ENCODE data around the gene ZNG1A.
"Not testable (repeated sequence)": the region's sequence is repeated elsewhere in the genome, so short reads cannot be mapped to it uniquely, and the experiment has no call there.

The ZNG1A gene

GRCh38 chr9:169757-170156 is 9.1 kb downstream of the ZNG1A start:
- DNase-seq = not testable (repeated sequence)

DNA sequence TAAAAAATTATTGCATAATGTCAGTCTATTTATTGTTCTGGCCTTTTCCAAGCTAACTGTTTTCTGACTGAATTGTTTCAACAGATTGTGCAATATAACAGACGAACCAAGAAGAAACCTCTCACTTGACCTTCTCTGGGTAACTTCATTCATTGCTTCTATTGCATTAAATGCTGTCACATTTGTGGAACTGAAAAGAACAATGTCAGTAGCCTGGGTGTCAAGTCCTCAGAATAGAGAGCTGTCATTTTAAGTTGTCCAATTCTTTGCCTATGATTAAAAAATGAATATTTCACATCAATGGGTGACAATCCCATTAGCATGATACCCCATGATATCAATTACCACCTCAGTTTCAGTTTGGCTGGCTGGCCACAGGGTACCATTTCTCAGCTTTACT is 19.0 kb downstream of the ZNG1A start:
- DNase-seq = not testable (repeated sequence)

DNA sequence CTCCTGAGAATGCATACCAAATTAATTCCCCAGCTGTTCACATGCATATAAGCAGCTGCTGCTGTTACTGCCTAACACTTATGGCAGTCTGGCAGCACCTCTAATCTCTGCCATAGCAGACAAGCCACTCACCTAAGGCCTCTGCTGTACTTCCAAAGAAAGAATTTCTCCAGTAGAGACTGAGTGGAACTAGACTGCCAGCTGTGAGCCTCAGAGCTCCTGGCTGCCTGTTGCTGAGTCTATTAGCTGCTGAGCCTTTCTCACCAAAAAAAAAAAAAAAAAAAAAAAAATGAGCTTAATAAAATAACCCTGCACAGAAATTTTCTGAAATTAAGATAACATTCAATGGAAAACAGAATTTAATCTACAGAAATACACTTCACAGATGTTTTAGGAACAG is 27.7 kb downstream of the ZNG1A start:
- DNase-seq = not testable (repeated sequence)

DNA sequence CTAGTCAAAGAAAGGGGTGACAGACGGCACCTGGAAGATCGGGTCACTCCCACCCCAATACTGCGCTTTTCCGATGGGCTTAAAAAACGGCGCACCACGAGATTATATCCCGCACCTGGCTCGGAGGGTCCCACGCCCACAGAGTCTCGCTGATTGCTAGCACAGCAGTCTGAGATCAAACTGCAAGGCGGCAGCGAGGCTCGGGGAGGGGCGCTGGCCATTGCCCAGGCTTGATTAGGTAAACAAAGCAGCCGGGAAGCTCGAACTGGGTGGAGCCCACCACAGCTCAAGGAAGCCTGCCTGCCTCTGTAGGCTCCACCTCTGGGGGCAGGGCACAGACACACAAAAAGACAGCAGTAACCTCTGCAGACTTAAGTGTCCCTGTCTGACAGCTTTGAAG is 39.0 kb downstream of the ZNG1A start:
- not testable (repeated sequence) for DNase-seq

DNA sequence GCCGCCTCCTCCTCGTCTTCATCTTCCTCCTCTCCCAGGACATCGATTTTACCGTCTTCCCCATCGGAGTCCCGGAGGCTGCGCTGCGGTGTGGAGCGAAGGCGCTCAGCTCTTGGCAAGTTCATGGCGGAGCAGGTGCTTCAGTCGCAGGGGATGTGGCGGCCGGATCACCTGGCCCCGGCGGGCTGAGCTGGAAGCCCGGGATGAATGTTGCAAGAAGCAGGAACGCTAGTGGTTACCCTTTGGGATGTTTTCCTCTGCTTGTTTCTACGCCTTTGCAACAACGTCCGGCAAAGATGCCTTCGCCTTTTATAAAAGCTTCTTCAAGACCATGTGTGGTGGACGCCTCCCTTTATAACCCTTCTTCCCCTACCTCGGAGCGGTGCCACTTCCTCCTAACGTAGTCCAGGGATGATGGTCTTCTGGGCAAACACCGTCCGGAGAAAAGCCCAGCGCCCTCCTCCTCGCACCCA is 60.8 kb downstream of the ZNG1A start, which contains the start of gene FOXD4:
TSS of gene FOXD4 (minus strand) at position 423 of the 473 bp plus-strand sequence. CDS start at position 125, 298 bp downstream.
- DNase-seq = not testable (repeated sequence)

DNA sequence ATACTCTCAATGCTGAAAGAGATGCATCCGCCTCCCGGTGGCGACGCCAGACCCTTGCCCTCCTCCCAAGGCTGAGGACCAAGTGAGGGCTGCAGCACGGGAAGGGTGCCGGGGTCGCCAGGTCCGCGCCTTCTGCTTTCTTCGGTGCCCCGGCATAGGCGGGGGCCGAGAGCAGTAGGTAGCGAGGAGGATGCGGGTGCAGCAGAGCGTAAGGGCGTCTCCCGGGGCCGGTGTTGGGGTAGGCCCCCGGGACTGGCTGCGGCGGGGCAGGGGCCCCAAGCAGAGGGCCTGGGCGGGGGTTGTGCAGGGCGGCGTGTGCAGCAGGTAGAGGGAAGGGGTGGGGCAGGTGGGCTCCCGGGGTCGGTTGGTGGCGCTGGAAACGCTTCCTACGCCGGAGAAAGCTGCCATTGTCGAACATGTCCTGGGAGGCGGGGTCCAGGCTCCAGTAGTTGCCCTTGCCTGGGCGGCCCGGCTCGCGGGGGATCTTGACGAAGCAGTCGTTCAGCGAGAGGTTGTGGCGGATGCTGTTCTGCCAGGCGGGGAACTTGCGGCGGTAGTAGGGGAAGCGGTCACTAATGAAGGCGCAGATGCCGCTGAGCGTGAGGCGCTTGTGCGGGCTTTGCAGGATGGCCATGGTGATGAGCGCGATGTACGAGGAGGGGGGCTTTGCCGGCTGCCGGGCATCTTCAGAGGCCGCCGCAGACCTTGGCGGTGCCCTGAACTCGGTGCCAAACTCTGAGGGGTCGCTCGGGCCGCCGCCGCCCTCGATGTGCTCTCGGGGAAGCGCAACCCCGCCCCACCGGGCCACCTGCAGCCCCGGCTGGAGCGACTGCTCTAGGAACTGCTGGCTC is 61.5 kb downstream of the ZNG1A start:
- DNase-seq = not testable (repeated sequence)

- not testable (repeated sequence) for DNase-seq
Measured at GRCh38 chr9:116239-117077, 62.4 kb downstream of the ZNG1A start.

DNA sequence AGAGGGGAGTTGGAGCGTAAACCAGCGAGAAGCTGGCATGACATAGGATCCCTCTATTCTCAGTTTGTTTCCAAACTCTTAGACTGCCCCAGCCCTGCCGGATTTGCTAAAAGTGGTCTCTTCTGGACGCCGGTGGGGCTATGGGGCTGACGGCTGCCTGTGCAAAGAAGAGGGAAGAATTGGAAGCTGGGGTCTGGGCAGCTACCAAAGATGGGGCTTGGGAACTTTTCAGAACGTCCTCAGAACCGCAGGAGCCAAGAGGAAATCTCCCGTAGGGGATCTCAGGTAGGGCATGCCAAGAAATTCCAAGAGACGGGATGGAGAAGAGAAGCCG is 63.8 kb downstream of the ZNG1A start:
- DNase-seq = not testable (repeated sequence)

DNA sequence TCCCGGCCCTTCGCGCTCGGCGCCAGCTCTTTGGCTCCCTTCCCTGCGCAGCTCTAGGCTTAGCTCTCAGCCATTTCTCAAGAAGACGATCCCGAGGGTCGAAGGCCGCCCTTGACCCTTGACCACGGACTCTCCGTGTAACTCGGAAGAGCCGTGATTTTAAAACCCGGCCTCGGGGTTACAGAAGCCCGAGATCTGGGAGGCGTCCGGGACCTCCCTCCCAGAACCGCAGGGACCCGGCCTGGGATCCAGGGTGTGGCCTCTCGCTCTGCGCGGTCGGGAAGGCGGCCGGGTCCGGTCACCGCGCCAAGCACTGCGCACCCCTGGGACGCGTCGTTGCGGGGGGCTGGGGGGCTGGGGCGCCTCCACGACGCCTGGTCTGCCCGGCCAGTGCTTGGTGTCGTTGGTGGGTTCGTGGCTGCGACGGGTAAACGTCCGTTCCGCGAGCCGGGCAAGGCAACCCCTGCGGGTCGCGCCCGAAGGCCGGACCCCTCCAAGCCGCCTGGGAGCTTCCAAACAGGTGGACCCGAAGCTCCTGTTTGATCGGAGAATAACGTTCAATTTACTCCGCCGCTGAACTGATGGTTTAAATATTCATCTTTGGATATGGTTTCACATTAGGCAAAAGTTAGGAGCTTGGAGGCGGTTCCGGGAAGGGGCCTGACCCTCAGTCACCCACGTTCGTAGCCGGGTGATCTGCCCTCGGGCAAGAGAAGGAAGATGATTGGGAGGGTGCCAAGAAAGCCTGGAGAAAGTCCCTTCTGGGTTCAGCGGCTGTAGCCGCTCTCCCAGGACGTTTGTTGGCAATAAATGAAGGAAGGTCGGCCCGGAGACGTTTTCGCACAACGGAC is 64.4 kb downstream of the ZNG1A start:
- DNase-seq = not testable (repeated sequence)

GRCh38 chr9:113468-114266 is 65.2 kb downstream of the ZNG1A start:
- peak; percentile 22 for DNase-seq

DNA sequence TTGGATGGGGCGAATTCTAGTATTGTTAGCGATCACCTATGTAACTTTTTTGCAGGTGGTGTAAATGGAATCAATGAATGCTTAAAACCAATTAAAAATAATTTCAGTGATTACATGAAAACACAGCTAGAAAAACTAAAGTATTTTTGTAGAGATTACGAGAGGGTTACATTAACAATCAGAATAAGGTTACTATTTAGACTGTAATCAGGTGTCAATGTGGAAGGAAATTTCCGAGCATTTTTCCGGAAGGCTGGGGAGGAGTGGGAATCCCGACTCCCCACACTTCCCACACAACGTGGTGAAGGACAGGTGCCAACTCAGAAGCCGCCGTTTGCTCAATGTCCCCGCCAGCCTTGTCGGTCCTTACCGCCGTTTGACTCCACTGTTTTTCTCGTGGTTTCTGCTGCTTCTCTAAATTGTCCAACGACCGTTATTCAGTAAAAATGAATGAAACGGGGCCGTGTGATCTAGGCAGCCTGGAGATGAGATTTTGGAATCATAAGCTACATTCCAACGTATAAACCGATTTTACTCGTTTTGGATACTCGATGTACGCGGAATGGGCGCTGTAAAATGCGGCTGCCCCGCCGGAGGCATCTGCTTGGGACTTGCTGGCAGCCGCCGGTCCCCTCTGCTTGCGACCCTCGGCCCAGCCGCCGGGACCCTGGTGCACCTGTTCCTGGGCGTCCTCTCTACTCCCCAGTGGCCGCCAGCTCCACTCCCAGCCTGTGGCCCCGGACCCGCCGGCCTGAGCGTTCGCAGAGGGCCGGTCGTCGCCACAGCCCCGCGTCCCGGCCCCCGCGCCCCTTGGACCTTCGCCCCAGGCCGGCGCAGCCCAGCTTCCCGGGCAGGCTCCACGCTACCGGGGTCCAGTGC is 66.0 kb downstream of the ZNG1A start:
- not testable (repeated sequence) for DNase-seq

GRCh38 chr9:110672-111071 is 68.2 kb downstream of the ZNG1A start:
- not testable (repeated sequence) for DNase-seq

- not testable (repeated sequence) for DNase-seq
Measured at GRCh38 chr9:109540-109939, 69.3 kb downstream of the ZNG1A start.

GRCh38 chr9:108742-109495 is 69.9 kb downstream of the ZNG1A start:
- not testable (repeated sequence) for DNase-seq

DNA sequence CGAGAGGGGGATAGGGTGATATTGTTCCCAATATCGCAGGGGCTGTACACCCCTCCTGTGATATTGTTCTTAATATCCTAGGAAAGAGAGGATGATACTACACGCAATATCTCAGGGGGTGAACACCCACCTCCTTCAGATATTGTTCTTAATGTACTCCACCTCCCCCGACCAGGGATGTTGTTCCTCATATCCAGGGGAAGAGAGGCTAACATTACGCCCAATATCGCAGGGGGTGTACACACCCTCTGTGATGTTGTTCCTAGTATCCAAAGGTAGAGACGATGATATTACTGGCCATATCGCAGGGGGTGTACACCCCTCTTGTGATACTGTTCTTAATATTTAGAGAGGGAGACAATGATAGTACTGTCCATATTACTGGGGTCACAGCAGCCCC is 72.9 kb downstream of the ZNG1A start:
- not testable (repeated sequence) for DNase-seq

DNA sequence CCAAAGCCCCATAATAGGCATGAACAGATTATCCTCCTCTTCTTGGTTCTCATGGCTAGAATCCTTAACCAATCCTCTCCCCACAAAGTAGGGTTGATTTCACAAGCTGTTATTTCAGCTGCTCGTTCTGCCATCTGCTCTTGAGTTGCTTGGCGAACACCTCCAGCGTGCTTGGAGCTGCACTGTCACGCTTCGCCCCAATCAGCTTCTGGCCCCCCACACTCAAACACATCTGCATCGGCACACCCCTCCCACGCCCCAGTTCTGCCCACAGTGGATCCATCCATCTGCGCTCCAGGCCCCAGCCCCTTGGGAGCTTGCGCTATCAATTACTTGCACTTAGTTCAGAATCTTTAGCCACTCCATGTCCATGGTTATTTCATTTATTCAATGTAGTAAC is 78.4 kb downstream of the ZNG1A start:
- DNase-seq = not testable (repeated sequence)

DNA sequence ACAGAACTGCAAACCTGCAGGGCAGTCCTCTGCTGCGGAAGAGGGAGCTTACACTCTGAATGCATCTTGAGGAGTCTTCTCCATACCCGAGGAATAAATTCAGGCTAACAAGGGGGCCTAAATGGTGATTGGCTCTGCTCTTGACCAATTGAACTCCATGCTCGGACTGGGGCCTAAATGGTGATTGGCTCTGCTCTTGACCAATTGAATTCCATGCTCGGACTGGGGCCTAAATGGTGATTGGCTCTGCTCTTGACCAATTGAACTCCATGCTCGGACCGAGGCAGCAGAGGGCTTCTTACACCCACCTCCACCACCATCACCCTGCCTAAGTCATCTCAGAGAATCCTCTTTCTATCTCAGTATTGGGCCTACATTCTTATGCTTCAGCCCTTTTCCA is 79.0 kb downstream of the ZNG1A start:
- not testable (repeated sequence) for DNase-seq

- not testable (repeated sequence) for DNase-seq
Measured at GRCh38 chr9:98775-99174, 80.1 kb downstream of the ZNG1A start.

GRCh38 chr9:94992-95391 is 83.9 kb downstream of the ZNG1A start:
- DNase-seq = not testable (repeated sequence)

GRCh38 chr9:94323-94722 is 84.5 kb downstream of the ZNG1A start:
- DNase-seq = not testable (repeated sequence)
